AG09309 (cell line): ENCODE data around the gene UBE2I.

Experiments
- DNase-seq: peaks from one replicate; pipeline ENCODE4 v3.0.0-alpha.2; 2010; ENCODE audit warnings: low read depth
- H3K4me3 ChIP-seq: 2 replicates; pipeline ENCODE4 v1.5.1; 2011; ENCODE audit warnings: mild to moderate bottlenecking, low read depth, low read length, moderate library complexity; ENCODE audit not compliant: control insufficient read depth
- CTCF ChIP-seq: IDR thresholded peaks from 2 replicates; pipeline ENCODE4 v1.5.1; 2011; ENCODE audit warnings: mild to moderate bottlenecking, low read depth, low read length, inconsistent platforms; ENCODE audit not compliant: insufficient read depth, control insufficient read depth; ENCODE audit errors: missing control alignments

UBE2I gene

DNA sequence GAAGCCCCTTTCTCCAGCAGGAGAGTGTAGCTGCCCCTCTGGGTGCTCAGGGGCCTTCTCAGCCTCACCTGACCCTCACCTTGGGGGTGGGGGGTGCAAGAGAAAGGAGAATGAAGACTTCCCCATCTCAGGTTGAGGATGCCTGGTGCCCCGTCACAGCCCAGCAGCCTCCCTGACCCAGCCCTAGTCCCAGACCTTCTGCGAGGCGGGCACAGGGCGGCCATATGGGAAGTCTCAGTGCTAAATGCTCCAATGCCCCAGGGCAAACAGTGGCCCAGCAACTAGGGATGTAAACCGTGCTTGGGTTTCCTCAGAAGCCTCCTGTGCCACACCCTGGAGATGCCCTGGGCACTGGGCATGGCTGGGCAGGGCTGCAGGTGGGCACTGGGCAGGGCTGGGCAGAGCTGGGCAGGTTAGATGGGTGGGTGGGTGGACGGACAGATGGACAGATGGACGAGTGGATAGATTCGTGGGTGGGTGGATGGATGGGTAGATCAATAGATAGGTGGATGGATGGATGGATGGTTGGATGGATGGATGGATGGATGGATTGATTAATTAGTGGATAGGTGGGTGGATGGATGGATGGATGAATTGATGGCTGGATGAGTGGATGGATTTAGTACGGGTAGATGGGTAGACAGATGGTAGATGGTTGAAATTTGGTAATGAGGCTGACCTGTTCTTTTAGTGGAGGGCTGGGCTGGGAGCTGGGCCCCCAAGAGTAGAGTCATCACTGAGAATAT lies 36.8 kb upstream of the UBE2I start:
- DNase-seq = no peak
- no peak for TF ChIP-seq CTCF
- no peak overlapping the region for H3K4me3 ChIP-seq

DNA sequence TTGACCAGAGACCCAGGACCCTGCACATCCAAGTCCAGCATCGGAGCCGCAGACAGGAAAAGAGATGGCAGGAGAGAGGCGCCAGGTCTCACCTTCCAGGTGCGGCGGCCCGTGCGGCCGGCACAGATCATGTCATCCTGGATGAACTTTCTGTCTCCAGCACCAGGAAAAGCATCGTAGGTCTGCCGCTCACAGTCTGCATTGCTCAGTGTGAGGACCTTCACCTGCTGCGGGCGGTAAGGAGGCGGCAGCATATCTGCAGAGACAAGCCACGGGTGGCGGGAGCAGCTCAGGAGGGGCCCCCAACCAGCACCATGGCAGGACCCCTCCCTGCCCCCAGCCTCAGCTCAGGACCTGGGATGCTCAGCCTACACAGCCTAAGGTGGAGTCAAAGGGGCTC lies 35.6 kb upstream of the UBE2I start:
- H3K4me3 ChIP-seq = no peak overlapping the region
- no peak for TF ChIP-seq CTCF
- DNase-seq = no peak

DNA sequence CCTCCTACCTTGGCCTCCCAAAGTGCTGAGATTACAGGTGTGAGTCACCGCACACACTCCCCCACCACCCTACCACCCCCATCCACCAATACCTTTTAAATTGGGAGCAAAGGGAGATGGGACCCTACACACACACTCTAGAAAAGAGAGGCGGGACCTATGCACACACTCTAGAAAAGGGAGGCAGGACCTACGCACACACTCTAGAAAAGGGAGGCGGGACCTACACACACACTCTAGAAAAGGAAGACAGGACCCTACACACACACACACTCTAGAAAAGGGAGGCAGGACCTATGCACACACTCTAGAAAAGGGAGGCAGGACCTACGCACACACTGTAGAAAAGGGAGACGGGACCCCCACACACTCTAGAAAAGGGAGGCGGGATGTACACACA lies 34.7 kb upstream of the UBE2I start:
- TF ChIP-seq CTCF = no peak
- no peak overlapping the region for H3K4me3 ChIP-seq
- no peak for DNase-seq

- no peak for TF ChIP-seq CTCF
- no peak for DNase-seq
- no peak overlapping the region for H3K4me3 ChIP-seq
Observed at GRCh38 chr16:1275791-1276579, 33.5 kb upstream of the UBE2I start.

DNA sequence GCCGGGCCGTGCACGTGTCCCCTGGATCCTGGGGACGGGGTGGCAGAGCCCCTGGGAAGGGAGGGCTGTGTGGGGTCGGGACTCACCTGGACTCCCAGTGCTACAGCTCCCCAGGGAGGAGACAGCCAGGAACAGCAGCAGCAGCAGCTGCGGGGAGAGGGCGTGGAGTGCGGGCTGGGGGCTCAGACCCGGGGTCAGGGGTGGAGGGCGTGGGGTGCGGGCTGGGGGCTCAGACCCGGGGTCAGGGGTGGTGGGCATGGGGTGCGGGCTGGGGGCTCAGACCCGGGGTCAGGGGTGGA lies 32.9 kb upstream of the UBE2I start:
- no peak for TF ChIP-seq CTCF
- DNase-seq = no peak
- no peak overlapping the region for H3K4me3 ChIP-seq

DNA sequence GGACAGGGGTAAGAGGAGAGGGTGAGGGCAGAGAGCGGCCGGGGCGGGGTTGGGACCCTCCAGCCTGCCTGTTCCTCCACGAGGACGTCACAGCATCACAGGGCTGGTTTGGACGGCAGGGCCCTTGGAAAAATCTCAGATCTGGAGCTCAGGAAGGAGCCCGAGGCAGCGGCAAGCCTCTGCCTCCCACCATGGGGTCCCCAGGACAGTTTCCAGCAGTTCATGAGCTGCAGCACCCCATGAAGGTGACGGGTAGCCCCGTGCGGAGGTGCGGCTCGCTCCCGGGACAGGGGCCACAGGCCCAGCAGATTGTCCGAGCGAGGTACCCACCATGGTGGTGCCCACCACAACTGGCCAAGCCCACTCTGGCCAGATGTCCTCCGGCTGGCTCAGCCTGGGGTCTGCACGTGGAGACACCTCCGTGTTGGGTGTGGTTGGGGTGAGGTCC lies 32.3 kb upstream of the UBE2I start:
- TF ChIP-seq CTCF = no peak
- no peak for DNase-seq
- no peak overlapping the region for H3K4me3 ChIP-seq
